NCI-H1417 treated with DMSO at 0.1 percent for 48 hours (cell line): ENCODE data around the gene CSRNP3.

Experiments used
- DNase-seq: peaks from one replicate; lab custom pipeline; 2025; lab: John Stamatoyannopoulos, UW

CSRNP3 gene, protein sequence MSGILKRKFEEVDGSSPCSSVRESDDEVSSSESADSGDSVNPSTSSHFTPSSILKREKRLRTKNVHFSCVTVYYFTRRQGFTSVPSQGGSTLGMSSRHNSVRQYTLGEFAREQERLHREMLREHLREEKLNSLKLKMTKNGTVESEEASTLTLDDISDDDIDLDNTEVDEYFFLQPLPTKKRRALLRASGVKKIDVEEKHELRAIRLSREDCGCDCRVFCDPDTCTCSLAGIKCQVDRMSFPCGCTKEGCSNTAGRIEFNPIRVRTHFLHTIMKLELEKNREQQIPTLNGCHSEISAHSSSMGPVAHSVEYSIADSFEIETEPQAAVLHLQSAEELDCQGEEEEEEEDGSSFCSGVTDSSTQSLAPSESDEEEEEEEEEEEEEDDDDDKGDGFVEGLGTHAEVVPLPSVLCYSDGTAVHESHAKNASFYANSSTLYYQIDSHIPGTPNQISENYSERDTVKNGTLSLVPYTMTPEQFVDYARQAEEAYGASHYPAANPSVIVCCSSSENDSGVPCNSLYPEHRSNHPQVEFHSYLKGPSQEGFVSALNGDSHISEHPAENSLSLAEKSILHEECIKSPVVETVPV

DNA sequence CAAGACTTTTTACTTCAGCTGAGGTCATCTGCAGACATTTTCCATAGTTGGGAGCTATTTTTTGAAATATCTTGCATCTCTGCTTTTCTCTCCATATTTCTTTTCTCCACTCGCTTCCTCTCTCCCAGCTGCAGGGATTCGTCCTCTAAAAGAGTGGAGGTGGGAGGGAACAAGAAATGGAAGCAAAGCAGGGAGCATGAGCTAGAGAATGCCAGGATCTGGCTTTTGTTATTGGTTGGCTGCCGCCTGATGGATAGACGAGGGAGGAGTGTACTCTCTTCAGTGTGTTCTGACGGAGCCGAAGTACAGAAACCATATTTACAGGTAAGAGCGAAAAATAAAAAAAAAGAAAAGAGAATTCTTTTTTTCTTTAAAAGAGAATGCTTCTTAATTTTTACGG lies at the start of gene CSRNP3:
CSRNP3 (plus strand) TSS at position 282 of the 400 bp plus-strand sequence. CDS start 125,368 bp downstream, outside the sequence.
- DNase-seq: peak; percentile 22

DNA sequence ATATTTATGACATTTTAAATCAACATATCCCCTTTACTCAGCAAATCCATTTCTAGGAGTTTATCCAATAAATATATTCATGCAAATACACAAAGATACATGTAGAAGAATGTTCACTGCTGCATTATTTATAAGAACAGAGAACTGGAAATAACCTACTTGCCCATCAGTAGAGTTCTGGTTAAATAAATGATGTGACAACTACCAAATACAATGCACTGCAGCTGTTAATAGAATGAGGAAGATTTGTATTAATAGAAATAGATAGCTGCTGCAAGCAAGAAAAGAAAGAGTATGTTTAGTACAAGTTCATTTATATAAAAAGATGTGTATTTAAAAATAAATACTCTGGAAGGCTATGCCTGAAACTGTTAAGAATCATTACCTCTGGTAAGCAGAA lies 49.3 kb upstream of the CSRNP3 start:
- no peak for DNase-seq

DNA sequence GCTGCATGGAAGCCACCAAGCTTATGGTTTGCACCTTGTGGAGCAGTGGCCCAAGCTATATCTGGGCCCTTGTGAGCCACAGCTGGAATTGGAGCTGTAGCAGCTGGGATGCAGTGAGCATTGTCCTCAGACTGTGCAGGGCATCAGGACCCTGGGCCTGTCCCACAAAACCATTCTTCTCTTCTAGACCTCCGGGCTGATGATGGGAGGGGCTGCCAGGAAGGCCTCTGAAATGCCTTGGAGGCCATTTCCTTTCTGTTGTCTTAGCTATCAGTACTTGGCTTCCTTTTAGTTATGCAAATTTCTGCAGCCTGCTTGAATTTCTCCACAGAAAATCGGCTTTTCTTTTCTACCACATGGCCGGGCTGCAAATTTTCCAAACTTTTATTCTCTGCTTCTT lies 46.4 kb upstream of the CSRNP3 start:
- no peak for DNase-seq

DNA sequence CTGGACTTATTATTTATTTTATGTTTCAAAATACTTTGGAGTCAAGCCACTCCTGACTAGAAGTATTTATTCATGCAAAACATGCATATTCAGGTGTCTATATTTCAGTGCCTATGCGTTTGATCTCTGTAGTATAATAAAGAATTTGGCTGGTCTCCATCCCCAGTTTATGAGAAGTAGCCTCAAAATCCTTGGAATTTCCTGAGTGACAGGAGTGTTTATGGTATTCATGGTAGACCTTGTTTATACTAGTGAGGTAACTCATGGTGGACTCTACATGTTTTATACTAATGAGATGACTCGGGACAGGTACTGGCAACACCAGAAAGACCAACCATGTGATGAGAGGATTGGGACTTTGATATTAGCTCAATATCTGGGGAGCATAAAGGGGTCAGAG lies 43.9 kb upstream of the CSRNP3 start:
- no peak for DNase-seq

DNA sequence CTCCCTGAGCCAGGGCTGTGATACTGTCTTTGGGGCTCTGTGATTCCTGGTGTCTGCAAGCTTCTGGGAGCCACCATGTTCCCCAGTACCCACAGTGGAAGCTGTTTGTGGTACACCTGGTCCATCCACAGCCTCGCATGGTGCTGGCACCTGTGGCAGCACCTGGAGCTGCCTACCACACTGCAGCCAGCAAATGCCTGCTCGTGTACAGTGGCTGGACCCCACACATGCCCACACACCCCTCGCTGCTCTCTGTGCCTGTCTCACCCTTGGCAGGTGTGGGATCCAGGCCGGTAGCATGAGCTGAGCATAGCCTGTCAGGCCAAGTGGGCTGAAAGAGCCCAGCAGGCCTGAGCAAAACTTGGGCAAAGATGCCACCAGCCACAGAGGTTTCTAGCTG lies 41.8 kb upstream of the CSRNP3 start:
- no peak for DNase-seq

DNA sequence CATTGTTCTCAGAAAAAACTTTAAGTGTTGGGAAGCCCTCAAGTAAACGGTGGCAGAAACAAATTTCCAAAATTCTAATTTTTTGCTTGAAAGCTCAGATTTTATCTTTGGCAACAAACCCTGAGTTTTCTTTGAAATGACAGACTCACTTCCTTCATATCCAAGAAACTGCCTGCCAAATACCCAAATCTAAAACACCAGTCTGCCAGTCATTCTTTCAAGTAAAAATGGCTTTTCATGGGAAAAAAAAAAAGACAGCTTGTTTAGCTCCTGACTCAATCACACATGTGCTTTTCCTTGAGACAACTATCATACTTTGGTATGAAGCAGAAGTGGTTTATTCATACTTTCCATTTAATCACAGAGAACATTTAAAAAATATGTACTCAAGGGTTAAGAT lies 40.6 kb upstream of the CSRNP3 start:
- no peak for DNase-seq

DNA sequence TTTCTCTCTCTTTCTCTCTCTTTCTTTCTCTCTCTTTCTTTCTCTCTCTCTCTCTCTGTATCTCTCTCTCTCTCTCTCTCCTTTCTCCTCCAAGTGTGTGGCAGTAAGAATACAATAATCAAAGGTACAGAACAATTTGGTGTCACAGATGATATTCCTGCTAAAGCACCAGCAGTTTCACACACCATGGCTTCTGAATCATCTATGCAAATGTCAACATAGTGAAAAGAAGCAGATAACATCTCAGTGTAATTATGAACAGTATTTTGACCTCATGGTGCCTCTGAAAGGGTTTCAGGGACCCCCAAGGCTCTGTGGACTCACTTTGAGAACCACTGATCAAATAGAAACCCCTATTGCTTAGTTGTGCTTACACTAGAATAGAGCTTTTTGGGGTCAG lies 38.5 kb upstream of the CSRNP3 start:
- DNase-seq: no peak

DNA sequence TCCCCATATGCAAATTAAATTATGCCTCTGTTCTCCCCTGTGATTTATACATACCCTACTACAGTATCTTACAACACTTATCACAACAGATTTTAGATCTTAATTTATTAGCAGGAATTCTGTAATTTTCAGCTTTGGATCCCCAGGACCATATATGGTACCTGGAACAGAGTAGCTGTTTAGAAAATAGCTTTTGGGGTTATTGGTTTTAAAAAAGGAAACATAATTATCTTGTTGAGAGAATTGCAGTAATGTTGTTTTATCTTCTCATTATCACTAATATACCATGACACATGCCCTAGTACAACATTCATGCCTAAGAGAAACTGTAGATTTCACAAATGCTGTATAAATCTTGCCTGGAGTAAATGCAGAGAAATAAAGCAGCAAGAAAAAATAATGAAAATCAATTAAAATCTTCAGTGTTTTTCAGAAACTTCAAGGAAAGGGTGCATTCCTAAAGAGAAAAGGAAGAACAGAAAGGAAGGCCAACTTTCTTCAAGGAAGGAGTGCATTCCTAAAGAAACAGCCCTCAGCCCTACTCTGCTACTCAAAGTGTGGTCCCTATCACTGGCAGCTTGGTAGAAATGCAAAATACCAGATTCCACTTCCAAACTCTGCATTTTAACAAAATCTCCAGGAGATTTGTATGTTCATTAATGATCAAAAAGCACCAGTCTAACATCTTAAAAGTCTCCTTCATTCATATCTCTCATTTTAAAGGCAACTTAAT lies 37.1 kb upstream of the CSRNP3 start:
- DNase-seq: no peak

DNA sequence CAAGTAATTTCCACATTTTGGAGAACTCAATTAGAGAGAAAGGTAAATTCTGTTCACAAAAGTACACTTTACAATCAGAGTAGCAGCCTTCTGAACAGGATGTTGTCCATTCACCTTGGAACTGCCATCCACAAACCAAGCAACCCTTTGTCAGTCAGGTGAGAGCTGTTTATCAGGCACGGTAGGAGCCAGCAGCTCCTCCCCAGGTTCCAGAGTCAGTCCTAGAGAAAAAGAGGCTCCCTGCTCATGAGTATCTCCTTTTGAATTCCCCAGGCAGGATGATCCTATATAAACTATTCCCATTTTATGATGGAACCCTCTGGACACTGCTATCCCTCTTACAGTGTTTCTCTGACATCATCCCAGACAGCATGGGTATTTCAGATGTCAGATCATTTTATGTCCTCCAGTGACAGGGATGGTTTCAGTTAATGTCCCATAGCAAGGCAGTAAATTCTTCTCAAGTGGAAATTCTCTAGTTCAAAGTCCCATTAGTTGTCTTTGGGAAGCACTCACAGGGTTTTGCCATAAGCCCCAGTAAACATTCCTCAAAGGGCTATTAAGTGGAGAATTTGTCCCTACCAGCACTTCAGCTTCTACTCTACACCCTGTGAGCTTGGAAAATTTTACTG lies 34.5 kb upstream of the CSRNP3 start:
- no peak for DNase-seq

DNA sequence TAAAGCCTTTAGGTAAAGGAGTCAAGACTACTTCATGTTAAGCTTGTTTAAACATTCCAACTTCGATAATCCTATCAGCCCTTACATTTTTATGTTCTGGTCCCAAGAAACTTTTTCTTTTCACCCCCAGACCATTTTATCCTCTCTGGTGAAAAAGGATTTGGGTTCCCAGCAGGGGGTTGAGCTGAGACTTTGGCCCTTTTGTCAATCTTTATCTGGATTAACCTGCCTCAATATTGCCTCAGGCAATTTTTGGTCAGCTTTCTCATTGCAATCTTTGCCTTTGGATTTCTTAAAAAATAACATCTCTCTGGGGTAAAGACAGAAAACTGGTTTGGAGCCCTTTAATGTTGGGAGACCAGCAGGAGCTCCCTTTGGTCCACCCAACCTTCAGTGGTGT lies 33.9 kb upstream of the CSRNP3 start:
- DNase-seq: no peak

DNA sequence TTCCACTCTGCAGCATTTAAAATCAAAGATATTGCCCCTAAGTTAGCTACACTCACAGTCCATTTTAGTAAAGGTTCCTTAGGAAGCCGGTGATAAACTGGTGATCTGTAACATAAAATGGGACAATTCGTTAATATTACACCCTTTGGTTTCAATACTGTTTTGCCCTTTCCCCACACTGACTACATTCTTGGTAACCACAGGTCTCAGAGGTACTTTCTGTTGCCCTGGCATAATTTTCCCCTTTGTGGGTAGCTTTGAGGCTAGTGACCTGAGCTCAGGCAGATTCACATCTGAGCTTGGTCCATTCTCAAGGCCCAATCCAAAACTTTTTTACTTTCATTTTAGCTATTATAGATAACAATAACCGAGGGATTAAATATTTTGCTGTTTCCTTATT lies 32.9 kb upstream of the CSRNP3 start:
- DNase-seq: no peak

DNA sequence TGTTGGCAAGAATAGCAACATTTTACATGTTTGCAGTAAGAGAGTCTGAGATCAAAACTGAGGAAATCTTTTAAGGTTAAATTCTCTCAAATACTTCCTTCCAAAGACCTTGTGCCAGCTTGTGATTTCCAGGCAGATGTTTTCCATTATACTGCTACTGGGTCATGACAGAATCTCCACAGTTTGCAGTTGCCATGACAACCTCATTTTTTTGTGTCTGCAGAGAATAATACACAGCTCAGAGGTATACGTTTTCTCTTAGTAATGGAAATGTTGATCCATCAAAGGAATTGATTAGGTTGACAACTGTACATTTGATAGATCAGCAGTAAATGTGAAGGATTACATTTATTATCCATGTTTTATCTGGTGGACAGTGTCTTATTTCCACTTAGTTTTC lies 29.1 kb upstream of the CSRNP3 start:
- no peak for DNase-seq

DNA sequence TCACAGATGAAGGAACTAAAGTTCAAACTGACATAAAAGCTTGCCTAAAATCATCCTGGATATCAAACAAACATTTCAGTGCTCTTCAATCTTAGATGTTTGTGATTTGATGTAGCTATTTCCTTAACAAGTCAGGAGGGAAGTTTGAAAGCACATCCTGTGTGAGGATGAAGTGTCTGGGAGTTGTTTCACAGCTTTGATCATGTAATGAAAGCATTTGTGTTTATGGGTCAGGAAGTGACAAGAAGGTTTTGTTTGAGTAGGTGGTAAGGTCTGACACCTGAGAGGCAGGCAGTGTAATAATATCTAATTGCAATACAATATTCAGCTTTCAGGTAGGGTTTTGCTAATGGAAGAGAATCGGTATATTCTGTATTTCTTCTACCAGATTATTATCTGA lies 26.0 kb upstream of the CSRNP3 start:
- no peak for DNase-seq

DNA sequence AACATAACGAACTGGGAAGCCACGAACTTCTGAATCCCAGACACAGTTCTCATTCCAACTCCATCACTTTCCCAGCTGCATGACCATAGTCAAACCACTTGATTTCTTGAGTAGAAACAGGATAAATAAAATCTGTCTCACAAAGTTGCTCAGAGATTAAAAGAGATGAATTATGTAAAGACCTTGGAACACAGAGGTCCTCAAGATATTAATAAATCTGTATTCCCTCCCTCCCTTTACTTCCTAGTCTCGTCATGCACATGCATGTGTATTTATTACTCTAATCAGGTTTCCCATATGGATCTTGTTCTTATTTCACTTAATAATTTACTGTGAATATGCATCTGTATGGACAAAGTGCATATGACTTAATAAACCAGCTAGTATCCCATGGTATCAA lies 21.1 kb upstream of the CSRNP3 start:
- DNase-seq: no peak

DNA sequence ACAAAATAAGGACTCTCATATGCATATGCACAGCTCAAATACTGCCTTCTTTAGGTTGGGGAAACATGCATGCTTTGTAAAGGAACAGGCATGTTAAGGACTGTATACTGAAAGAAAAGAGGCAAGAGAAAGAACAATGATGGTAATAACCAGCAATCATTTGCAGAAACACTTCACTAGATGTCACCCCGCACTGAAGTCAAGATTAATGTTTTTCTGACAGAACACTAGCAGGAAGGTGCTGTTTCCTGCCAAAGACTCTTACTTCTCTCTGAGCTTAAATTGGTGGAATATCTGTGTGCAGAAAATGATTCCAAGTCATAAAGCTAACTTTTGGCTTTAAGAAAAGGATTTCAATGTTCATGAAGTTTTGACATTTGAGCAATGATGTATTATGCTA lies 19.3 kb upstream of the CSRNP3 start:
- DNase-seq: no peak

DNA sequence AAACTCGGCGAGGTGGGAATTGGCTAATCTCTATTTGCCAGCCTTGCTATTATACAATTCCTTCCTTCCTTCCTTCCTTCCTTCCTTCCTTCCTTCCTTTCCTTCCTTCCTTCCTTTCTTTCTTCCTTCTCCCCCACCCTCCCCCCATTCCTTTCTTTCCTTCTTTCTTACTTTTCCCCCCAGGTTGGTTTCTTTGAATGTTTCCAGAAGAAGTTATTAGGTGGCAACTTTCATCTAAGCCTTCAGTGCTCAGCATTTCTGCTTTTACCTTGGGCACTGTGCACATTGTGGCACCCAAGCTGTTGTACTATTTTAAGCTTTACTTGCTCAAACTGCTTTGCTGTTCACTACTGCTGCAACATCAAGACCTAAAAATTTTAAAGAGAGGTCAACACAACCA lies 17.2 kb upstream of the CSRNP3 start:
- no peak for DNase-seq

DNA sequence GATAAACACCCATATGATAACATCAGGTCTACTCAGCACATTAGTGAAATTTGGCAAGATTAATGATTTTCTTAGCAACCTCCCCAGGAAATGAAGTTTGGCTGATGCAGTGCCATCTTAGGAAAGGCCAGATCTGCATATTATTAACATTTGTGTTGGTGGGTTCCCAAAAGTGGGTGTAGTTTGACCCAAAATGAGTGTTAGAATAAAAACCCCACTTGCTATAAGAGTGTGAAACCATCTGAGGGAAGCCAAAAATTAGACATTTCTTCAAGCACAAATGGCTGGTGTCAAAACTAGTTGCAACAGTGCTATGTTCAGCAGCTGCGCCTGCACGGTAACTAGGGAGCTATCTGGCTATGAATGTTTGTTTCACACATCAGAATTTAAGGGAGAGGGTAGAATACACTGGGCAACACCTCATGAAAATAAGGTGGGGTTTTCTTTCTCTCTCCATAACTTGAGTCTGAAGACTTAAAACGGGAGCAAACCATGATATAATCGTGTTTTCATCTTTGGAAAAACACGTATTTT lies 15.9 kb upstream of the CSRNP3 start:
- DNase-seq: no peak

DNA sequence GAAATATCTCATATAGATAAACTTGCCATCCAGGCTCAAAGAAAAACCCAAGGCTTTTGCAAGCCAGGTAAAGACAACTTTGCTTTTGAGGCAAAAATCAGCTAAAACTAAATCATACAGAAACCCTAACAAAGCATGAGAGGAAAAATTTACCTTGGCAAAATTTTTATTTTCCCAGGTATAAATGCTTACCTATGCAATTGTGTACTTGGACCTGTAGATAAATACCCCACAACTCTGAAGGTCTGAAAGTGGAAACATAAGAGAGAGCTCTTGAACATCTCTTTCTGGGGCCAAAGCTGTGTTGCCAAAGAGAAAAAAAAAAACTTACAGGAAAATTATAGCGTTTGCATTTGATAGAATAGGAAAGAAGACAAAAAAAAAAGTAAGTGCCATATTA lies 14.6 kb upstream of the CSRNP3 start:
- DNase-seq: no peak

DNA sequence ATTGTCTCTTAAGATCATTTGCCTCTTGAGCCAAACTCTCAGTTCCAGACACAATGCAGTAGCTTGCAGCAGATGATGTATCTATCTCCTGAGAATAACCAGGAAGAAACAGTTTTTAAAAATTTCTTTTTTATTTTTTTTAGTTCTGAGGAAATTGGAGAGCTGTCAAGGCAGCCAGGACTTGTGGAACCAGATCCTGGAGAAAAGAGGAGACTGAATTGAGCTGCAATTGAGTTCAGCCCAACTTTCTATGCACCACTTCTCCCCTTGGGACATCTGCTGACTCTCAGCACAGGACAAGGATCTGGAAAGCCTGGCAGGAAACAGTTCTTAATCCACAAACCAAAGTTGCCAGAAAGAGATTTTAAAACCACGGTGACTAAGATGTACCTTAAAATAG lies 13.5 kb upstream of the CSRNP3 start:
- DNase-seq: no peak

DNA sequence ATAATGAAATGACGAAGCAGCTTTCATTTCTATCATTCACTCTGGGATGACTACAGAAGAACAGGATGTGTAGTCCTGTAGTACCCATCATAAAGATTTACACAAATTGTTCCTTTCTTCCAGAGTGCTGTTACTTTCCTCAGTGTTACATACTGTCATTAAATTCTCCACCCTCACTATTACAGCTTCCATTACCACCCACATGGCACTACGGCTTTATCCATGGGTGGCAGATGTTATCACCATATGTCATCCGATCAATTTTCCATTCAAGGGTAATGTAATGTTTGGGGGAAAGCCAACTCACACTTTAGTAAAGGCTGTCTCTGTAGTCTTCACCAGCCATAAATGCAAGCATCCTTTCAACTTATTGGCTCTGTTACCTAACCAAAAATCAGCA lies 7.1 kb upstream of the CSRNP3 start:
- no peak for DNase-seq

DNA sequence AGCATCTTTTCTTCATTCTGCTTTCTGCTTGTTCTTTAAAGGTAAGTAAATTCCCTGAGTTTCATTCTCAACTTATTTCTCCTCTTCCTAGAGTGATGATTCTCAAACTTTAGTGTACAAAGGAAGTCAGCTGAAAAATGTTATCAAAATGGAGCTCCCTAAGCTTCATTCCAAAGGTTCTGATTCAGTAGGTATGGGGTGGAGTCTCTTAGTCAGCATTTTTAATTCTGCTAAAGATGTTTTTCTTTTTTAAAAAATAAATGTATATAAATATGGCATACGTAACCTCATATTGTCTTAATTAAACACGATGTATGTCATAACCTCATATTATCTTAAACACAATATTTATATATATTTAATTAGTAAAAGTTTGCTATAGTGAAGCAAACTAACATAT lies 3.1 kb upstream of the CSRNP3 start:
- DNase-seq: no peak

DNA sequence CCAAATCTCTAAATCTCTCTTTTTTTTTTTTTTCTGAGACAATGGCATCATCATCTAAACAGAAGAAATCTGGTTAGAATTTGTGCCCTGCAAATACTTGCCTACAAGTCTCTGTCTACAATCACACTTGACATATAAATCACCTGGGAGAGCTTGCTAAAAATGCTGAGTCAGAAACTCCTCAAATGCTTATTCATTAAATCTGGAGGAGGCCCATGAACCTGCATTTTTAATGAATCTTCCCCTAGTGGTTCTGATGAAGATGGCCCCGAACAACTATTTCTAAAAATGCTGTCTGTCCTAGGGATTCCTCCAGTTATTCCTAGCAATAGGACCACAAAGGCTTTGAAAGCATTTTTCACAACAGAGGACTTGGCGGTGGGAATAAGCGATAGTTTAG lies 1.6 kb upstream of the CSRNP3 start:
- DNase-seq: no peak

DNA sequence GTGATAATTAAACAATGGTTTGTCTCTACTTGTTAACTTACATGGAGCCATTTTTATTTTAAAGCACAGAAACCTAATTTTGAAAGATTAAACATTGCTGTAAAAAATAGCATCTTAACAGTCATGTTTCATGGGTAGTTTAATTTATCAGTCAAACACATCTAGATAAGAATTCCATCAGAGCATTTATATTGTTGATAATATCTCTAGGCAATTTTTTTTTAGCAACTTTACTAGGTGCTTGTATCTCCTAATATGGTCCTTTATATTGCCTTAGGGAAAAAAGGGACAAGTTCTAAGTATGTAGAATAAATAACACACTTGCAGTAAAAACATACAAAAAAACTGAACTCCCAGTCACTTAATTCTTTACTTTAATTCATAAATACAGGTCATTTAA lies 863 bp downstream of the CSRNP3 start:
- DNase-seq: no peak
